ENCODE results near the gene UBE3D.
"Not testable (repeated sequence)": the region's sequence is repeated elsewhere in the genome, so short reads cannot be mapped to it uniquely, and the experiment has no call there.

DNA sequence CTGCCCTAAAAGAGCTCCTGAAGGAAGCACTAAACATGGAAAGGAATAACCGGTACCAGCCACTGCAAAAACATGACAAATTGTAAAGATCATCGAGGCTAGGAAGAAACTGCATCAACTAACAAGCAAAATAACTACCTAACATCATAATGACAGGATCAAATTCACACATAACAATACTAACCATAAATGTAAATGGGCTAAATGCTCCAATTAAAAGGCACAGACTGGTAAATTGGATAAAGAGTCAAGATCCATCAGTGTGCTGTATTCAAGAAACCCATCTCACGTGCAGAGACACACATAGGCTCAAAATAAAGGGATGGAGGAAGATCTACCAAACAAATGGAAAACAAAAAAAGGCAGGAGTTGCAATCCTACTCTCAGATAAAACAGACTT, 212.7 kb downstream of the UBE3D start:
- TF ChIP-seq, protein P1, sequence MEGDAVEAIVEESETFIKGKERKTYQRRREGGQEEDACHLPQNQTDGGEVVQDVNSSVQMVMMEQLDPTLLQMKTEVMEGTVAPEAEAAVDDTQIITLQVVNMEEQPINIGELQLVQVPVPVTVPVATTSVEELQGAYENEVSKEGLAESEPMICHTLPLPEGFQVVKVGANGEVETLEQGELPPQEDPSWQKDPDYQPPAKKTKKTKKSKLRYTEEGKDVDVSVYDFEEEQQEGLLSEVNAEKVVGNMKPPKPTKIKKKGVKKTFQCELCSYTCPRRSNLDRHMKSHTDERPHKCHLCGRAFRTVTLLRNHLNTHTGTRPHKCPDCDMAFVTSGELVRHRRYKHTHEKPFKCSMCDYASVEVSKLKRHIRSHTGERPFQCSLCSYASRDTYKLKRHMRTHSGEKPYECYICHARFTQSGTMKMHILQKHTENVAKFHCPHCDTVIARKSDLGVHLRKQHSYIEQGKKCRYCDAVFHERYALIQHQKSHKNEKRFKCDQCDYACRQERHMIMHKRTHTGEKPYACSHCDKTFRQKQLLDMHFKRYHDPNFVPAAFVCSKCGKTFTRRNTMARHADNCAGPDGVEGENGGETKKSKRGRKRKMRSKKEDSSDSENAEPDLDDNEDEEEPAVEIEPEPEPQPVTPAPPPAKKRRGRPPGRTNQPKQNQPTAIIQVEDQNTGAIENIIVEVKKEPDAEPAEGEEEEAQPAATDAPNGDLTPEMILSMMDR (IDR thresholded peaks at IDR 0.05 in 4 of 5, conservative IDR thresholded peaks at IDR 0.05 in 1 of 5), result not testable (repeated sequence)
- TF ChIP-seq POLR2A (IDR thresholded peaks at IDR 0.05), result not testable (repeated sequence)
